GM18520 (cell line): Measurements from ENCODE around the gene GPATCH11.

Experiments used
- ATAC-seq: cut with Tn5 transposase; IDR thresholded peaks from one replicate; pipeline ENCODE4 v1.9.1; 2021; ENCODE audit not compliant: unreplicated experiment

The GPATCH11 gene

GRCh38 chr2:37083873-37084794 lies at the start of gene GPATCH11, which contains the start of gene HEATR5B:
Gene GPATCH11, plus strand, starts transcription at chr2:37084518. Its CDS starts 3,864 bp downstream, at chr2:37088382.
Gene HEATR5B, minus strand, starts transcription at chr2:37084372. Its CDS starts 958 bp downstream, at chr2:37083414.
- ATAC-seq, result peak; percentile 69

- no peak for ATAC-seq
Measured at GRCh38 chr2:37037771-37038170, 46.5 kb upstream of the GPATCH11 start.

GRCh38 chr2:37039580-37039979 lies 44.7 kb upstream of the GPATCH11 start:
- ATAC-seq, result no peak

- no peak for ATAC-seq
Measured at GRCh38 chr2:37052600-37053332, 31.6 kb upstream of the GPATCH11 start.

- ATAC-seq, result no peak
Measured at GRCh38 chr2:37059841-37060240, 24.5 kb upstream of the GPATCH11 start.

GRCh38 chr2:37060446-37060845 lies 23.9 kb upstream of the GPATCH11 start:
- ATAC-seq, result no peak

GRCh38 chr2:37061013-37061711 lies 23.2 kb upstream of the GPATCH11 start:
- ATAC-seq, result no peak

GRCh38 chr2:37061776-37062175 lies 22.5 kb upstream of the GPATCH11 start:
- no peak for ATAC-seq

- no peak for ATAC-seq
Measured at GRCh38 chr2:37068686-37069085, 15.6 kb upstream of the GPATCH11 start.

- no peak for ATAC-seq
Measured at GRCh38 chr2:37070931-37071330, 13.4 kb upstream of the GPATCH11 start.

GRCh38 chr2:37080266-37080665 lies 4.1 kb upstream of the GPATCH11 start:
- no peak for ATAC-seq

- ATAC-seq, result no peak
Measured at GRCh38 chr2:37080689-37081088, 3.6 kb upstream of the GPATCH11 start.

GRCh38 chr2:37084797-37085196 lies 479 bp downstream of the GPATCH11 start:
- ATAC-seq, result no peak

GRCh38 chr2:37085731-37086147 lies 1.4 kb downstream of the GPATCH11 start:
- no peak for ATAC-seq

- ATAC-seq, result peak; percentile 81
Measured at GRCh38 chr2:37090019-37090477, 5.7 kb downstream of the GPATCH11 start.

- ATAC-seq, result no peak
Measured at GRCh38 chr2:37091873-37092272, 7.6 kb downstream of the GPATCH11 start.

- no peak for ATAC-seq
Measured at GRCh38 chr2:37096568-37096967, 12.2 kb downstream of the GPATCH11 start.

GRCh38 chr2:37098416-37099118 lies 14.2 kb downstream of the GPATCH11 start:
- ATAC-seq, result no peak

GRCh38 chr2:37100054-37100453 lies 15.7 kb downstream of the GPATCH11 start:
- no peak for ATAC-seq

- ATAC-seq, result no peak
Measured at GRCh38 chr2:37102588-37102987, 18.3 kb downstream of the GPATCH11 start.
